22Rv1 (cell line): ENCODE results near the gene RAB3B.
A peak's percentile ranks its signal among the peaks of the same experiment; 100 is the strongest.
"Not testable (repeated sequence)": the region's sequence is repeated elsewhere in the genome, so short reads cannot be mapped to it uniquely, and the experiment has no call there.

Experiments
- H3K27ac ChIP-seq: fragments of 450-650 bp; 2 replicates; pipeline ENCODE4 v1.5.1; 2017
- CTCF ChIP-seq: fragments of 450-650 bp; IDR thresholded peaks from 2 replicates; pipeline ENCODE4 v1.5.1; 2017; ENCODE audit warnings: mild to moderate bottlenecking
- ZFX ChIP-seq: fragments of 450-650 bp; IDR thresholded peaks from 2 replicates; pipeline ENCODE4 v1.6.1; 2017; ENCODE audit warnings: antibody characterized with exemption, borderline replicate concordance

The RAB3B gene

DNA sequence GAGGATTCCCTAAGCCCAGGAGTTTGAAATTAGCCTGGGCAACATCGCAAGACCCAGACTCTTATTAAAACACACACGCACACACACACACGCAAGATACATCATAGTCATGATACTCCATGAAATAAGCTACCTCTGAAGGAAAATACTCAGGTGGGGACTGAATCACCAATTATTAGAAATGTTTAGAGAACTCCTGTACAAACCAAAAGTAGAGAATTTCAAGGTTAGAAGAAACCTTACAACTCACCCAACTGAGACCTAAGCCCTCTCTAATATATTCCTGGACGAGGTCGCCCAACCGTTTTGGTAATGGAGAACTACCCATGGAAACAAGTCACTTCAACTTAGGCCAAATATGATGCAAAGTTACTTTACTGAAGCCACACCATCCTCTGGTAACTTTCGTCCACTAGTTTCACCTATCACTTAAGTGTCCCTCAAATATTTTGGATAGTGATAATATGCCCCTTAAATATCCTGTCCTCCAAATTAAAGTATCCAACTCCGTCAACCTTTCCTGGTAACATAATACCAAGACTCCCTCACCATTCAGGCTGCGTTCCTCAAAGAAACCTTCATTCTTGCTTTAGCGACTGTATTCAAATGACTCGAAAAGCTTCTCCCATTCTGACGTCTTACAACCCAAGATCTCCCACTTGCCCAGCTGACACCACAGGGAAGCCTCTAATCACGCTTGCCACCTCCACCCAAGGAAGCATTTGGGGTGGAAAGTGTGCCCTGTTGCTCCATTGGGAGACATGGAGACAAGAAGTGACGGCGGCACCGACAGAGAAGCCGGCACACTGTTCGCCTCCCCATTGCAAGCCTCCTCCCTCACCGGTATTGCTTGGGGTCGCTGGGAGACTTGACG, 112.8 kb downstream of the RAB3B start:
- peak overlapping the region; percentile 87 for H3K27ac ChIP-seq
- TF ChIP-seq CTCF, result no peak

DNA sequence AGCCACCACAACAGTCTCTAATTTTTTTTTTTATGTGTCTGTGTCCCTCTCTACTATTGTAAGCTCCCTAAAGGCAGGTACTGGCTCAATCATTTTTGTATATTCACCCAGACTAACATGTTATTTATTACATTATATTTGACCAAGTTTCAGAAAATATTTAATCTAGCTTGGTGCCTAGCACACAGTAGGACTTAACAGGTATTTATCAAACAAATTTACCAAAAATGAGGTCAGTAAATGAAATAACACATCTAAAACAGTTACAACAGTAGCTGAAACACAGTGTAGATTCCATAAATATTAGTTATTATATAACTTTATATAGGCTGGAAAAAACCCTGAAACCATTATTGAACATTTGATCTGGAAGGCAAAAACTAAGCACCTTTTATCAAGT, 114.7 kb downstream of the RAB3B start:
- TF ChIP-seq CTCF, result no peak
- no peak for TF ChIP-seq ZFX
- no peak overlapping the region for H3K27ac ChIP-seq

DNA sequence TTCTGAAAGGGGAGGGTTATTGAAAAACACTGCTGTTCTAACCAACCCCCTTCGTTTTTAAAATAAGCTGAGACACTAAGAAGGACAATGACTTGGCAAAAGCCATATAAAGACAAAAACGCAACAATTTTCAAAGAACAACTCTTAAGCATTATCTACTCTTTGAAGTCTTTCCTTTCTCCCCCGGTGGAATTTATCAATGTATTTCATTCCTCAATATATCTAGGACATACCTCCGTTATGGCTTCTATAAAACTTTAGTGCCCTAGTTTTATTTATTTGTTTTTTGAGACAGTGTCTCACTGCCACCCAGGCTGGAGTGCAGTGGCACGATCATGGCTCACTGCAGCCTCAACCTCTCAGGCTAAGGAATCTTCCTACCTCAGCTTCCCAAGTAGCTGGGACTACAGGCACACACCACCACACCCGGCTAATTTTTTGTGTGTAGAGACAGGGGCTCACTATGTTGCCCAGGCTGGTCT, 115.2 kb downstream of the RAB3B start:
- H3K27ac ChIP-seq, result no peak overlapping the region

DNA sequence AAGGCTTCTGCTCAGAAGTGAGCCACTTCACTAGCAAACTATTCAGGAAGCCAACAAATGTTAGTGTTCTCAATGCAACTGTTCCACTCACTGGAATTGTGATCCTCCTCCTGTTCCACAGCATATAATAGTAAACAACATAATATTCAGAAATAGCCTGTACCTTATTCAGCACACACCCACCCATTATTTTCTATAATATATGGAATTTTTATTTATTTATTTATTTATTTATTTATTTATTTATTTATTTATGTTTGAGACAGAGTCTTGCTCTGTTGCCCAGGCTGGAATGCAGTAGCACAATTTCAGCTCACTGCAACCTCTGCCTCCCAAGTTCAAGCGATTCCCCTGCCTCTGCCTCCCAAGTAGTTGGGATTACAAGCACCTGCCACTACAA, 117.2 kb downstream of the RAB3B start:
- not testable (repeated sequence) for H3K27ac ChIP-seq

More for the DNA sequence above, 115.2 kb downstream of the RAB3B start:
- no peak for TF ChIP-seq CTCF
- TF ChIP-seq ZFX, result no peak

GRCh38 chr1:51871351-51871975, 119.0 kb downstream of the RAB3B start:
- H3K27ac ChIP-seq, result no peak overlapping the region
- TF ChIP-seq CTCF (no peak), ZFX (no peak)

DNA sequence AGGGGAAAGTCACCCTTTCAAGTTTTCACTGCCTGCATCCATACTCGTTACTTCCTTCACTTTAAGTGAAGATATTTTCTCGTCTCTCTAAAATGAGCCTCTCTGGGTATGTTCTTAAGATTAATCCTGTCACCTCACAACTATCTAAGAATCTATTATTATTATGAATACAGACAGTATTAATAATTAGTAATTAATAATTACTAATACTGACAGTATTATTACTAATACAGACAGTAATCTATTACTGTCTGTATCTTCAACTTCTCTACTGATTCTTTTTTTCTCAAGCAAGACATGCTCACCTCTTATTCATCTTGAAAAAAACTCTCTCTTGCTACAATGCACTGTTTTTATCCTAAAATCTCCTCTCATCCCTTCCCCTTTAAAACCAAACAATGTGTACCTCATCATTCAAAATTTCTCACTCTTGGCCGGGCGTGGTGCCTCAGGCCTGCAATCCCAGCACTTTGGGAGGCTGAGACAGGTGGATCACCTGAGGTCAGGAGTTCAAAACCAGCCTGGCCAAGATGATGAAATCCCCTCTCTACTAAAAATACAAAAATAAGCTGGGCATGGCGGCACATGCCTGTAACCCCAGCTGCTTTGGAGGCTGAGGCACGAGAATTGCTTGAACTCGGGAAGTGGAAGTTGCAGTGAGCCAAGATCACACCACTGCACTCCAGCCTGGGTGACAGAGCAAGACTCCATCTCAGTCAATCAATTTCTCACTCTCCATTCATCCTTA, 119.7 kb downstream of the RAB3B start:
- no peak for TF ChIP-seq CTCF
- TF ChIP-seq ZFX, result no peak
- H3K27ac ChIP-seq, result no peak overlapping the region

DNA sequence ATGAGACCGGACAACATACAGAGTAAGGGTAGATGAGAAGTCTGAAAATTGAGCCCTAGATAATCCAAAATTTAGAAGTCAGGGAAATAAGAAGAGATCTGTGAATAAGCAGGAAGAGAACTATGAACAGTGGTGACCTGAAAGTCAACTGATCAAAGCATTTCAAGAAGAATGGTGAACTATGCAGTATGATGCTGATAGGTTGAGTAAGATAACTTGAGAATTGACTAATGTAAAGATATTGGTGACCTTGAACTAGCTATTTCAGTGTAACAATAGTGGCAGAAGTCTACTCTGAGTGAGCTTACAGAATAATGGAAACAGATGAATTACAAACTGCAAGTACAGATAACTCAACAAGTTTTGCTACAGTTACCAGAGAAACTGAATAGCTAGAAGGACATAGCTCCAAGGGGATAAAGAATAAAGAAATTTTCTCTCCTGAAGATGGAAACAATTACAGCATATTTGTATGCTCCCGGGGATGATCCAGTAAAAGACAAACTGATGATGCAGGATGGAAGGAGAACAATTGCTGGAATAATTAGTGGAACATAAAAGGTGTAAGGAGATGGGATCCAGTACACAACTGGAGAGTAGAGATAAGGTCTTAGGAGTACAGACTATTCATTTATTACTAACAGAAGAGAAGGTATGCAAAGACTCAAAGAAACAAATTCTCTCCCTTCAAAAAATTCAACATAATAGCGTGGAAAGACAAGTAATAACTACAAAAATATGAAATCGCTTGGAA, 122.8 kb downstream of the RAB3B start:
- TF ChIP-seq CTCF (no peak), ZFX (no peak)

More for the DNA sequence above, 122.8 kb downstream of the RAB3B start:
- no peak overlapping the region for H3K27ac ChIP-seq
